ENCODE measurements around the gene SNTB2.

The SNTB2 gene

GRCh38 chr16:69350536-69351133 lies 163.7 kb downstream of the SNTB2 start:
- Histone ChIP-seq H3K27ac (ENCODE audit: low read depth, low read length) (no peak overlapping the region), H3K4me3 (ENCODE audit: low read depth in 1 of 2, low read length in 2 of 2) (no peak overlapping the region), H3K36me3 (ENCODE audit: insufficient read depth, low read length) (peaks cover 17% of the 10 kb centered on the region)

GRCh38 chr16:69351309-69352027 lies 164.5 kb downstream of the SNTB2 start, which contains the start of gene TMED6:
Gene TMED6 (minus strand): TSS chr16:69351786. CDS start chr16:69351753, 33 bp downstream.
- no peaks in the 10 kb centered on the region for H3K9me3 ChIP-seq (ENCODE audit: low read length)
- H3K4me3 ChIP-seq (ENCODE audit: low read depth in 1 of 2, low read length in 2 of 2): no peak within 1 kb of the TSS
- peaks cover 22% of the 10 kb centered on the region for H3K36me3 ChIP-seq (ENCODE audit: insufficient read depth, low read length)
- H3K27me3 ChIP-seq (ENCODE audit: control insufficient read depth in 1 of 2, insufficient read depth in 2 of 2, low read length in 2 of 2): no peaks in the 10 kb centered on the region
- H3K9ac ChIP-seq (ENCODE audit: low read length): no peak within 1 kb of the TSS
- no peaks in the 10 kb centered on the region for H3K4me1 ChIP-seq (ENCODE audit: insufficient read depth, low read length)
- H3K27ac ChIP-seq (ENCODE audit: low read depth, low read length): no peak within 1 kb of the TSS

More at GRCh38 chr16:69350536-69351133, 163.7 kb downstream of the SNTB2 start:
- Histone ChIP-seq H3K4me1 (ENCODE audit: insufficient read depth, low read length) (no peaks in the 10 kb centered on the region), H3K9me3 (ENCODE audit: low read length) (no peaks in the 10 kb centered on the region), H3K9ac (ENCODE audit: low read length) (no peak overlapping the region), H3K27me3 (ENCODE audit: control insufficient read depth in 1 of 2, insufficient read depth in 2 of 2, low read length in 2 of 2) (no peaks in the 10 kb centered on the region)
